NCI-H526 treated with DMSO at 0.1 percent for 48 hours (cell line): ENCODE measurements around the gene SSR2.
"Not testable (repeated sequence)": the region's sequence is repeated elsewhere in the genome, so short reads cannot be mapped to it uniquely, and the experiment has no call there.

ENCODE experiments used
- DNase-seq: peaks from one replicate; lab custom pipeline; 2025; lab: John Stamatoyannopoulos, UW

SSR2 gene

DNA sequence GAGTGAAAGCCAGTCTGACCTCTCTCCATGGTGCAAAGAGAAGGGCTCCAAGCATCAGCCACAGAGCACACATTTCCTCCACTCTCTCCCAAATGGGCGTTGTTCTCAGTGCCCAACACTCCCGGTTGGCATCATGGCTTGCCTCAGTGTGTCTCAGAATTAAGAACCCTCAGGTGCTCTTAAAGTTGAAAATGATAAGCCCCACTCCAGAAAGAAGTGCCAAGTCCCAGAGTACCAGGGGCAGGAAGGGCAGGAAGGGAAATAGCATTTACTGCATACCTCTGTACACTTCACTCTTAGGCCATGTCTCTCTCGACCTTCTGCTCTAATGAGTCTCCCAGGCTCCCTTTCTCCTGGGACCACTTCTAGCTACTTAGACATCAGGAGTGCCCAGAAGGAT, 27.2 kb downstream of the SSR2 start:
- no peak for DNase-seq

DNA sequence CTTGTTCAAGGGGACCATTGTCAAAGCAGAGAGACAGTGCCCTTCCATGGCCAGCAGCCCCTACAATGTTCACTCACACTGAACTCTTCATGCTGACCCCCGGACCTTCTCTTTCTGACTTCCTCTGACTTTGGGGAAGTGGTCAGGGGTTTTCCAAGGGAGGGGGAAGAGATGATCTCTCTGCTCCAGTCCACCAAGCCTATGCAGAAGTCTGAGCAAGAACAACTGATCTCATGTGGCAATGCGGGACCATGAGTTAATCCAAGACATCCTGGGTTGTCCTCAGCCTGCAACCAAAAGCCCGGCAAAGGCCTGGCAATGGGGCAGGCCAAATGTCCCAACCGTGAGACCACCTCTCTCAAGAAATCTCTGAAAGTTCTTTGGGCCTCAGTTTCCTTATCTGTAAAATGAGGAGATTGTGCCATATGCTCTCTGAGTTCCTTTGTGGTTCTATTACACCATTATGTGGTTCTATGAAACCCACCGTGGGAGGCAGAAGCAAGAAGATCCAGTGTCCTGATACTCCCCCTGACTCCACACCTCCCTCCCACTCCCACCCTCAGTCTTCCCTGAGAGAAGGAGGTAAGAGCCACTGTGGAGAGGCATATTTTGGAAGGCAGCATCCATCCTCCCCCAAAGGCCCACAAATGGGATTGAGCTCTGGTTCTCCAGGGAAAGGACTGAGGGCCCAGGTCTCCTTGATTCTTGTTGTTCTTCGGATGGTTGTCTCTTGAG, 30.6 kb downstream of the SSR2 start:
- no peak for DNase-seq

DNA sequence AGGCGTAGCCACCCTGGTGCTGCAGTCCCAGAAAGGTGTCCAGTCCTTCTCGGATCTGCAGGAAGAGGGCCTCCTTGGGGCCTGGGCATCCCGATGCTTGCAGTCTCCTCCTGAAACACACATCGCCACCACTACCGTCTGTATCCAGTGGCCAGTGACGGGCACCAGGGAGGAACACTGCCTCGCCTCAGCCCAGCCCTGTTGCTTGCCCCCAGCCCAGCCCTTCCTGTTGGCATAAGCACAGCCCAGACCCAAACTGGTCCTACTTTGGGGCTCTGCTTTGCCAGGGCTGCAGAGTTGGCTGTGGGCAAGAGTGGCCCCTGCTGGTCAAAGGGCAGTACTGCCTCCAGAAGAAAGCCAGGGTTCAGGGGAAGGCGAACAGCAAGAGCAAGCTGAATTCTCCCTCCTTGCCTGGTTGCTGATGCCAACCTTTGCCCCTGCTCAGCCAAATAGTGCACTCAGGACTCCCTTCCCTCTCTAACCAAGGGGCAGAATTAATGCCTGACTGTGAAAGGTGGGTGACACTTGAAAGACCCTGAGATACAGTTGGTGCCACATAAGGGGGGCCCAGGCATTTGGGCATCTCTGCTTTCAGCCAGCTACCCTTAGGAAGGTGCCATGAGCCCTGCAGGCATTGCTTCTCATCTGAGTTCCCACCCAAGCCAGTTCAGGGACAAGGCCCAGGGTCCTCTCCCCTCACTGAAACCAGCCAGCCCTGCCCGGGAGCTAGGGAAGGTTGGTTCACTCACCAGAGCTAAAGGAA, 31.3 kb downstream of the SSR2 start:
- DNase-seq: peak; percentile 62

DNA sequence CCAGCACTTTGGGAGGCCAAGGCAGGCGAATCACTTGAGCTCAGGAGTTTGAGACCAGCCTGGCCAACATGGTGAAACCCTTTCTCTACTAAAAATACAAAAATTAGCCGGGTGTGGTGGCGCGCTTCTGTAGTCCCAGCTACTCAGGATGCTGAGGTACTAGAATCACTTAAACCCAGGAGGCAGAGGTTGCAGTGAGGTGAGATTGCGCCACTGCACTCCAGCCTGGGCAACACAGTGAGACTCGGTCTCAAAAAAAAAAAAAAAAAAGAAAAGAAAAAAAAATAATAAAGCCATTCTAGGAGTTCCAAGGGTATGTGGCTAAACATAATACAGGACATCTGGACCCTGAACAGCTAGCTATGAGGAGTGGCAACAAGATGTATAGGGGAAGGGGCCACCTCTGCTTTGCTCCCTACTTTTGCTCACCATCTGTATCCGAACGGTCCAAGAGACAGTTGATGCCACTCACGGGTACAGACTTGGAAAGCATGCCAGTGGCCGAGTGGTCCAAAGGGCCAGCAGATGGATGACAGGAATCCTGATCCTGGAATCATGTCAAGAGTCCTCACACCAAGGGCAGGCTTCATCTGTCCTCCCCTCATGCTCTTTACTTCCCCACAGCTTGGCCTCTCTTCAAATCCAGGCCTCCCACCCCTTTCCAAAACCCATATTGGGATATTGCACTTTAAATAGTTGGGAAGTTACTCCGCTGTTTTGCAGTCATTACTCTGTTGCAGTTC, 35.7 kb downstream of the SSR2 start:
- not testable (repeated sequence) for DNase-seq

DNA sequence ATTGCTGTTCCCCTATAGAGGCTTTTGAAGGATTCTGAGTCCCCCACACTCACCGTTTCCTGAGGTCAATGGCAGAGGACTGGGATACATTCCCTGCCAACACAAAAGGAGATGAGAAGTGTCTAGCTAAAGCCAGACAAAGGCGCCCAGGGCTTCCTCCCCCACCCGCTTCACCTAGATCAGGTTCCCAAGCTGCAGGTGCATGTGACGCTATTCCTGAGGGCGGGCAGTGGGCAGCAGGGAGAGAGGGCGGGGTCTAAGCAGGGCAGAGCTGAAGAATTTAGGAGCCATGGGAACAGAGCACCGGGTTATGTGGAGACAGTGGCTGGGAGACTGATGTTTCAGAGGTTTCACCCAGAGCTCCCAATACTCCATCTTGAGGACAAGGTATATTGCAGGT, 36.4 kb downstream of the SSR2 start:
- peak; percentile 99 for DNase-seq

DNA sequence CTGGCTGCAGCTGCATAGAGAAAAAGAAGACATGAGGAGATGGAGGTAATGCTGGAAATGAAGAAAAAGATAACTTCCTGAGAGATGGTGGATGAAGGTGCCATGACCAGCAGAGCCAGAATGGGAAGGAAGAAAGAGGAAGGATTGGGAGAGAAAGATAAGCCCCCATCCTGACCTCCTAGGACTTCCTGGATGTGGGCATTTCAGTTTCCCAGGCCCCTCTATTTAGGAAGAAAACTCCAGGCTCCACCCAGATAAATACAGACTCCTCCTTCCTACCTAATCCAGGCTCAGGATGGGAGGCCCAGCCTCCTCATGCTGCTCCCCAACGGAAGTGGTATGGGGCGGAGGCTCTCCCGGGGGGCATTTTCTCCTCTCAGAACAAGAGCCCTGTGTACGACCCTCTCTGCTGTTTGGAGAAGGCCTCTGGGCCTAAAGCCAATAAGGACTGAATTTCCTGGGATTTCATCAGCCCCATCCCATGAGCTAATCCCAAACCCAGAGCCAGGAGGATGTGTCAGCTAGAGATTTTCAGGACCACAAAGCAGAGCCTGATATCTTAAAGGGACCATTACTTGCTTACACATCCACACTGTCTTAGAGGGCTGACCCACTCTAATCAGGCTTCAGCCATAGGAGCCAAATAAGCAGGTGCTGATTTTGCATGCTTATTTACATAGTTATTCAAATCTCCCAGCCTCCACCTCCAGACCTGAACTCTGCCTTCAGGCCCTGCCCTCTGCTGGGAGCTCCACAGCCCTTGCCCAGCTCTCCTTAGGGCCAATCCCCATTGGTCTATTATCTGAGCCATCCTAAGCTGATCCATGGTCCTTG, 37.3 kb downstream of the SSR2 start:
- DNase-seq: peak; percentile 100

DNA sequence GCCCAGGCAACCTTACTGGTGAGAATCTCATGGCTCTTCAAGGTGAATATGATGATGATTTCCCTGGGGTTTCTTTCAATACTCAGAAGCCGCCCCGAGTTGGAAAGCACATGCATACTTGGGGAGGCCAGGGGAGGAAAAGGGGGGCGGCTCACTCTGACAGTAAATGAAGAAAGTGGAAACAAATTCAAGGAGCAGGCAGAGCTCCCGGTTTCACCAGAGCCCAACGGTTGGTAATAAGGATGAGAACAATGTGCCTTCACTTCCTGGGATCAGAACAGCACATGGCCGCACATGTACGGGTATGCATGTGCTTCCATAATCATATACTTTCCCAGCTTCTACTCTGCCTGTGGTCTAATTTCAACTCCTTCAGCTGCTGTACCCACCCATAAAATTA, 38.6 kb downstream of the SSR2 start:
- no peak for DNase-seq

DNA sequence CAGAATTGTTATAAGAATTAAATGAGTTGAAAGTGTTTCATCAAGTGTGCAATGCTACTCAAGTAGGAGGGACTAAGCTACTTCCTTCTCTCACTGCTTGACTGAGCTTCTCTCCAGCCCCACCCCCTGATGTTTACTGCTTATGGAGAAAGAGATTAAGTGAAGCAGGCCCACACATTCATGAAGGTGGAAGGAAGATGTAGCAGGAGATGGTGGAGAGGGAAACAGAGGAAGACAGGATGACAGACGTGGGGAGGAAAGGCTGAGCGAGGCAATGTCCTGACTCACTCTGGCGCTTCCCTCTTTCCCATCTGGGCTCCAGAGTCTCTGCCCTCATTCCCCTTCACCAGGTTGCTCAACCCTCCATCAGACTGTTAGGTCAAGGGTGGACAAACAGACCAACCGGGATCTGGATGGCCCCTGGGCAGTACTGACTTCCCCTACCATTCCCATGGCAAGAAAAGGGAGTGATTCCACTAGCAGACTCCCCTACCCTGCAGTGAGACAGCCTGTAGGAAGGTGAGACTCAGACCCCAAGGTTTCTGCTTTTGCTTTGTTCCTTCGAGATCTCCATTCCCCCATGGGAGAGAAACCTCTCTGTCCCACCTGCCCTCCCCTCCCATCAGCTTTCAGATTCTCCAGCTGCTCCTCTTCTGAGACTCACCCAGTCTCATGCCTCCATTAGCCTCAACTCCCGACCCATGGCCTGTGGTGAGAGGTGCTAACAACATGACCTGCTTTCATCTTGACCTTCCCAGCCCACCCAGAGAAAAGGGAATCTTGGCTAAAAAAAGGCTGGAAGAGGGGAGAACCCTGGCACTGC, 39.3 kb downstream of the SSR2 start:
- DNase-seq: no peak

DNA sequence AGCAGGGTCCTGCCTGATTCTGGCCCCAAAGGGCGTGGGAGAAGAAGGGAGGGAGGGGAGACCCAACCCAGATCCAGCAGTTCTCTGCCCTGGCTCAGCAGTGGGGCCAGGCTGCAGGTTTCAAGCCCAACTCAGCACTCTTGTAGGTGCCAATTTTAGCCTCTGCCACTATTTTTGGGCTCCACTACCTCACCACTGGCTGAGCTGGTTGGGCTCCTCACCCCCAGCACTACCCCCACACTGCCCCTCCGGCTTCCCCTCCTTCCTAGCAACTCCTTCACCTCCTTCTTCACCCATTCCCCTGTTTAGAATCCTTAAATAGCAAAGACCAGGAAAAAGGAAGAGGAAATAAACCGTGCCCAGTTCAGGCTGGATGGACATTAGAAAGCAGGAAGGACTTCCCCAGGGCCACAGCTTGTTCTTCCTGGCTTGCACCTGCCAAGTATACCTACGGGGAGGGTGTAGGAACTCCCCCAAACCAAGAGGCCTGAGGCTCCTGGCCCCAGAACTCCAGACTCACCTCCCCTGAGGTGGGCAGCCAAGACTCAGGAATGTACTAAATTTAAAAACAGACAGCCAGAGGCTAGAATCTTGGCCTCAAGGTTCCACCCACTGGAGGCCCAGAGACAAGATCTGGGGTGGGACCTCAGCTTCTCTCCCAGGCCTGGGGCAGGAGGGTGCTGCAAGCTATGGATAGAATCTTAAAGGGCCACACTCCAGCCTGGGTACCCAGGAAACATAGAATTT, 41.0 kb downstream of the SSR2 start:
- no peak for DNase-seq

DNA sequence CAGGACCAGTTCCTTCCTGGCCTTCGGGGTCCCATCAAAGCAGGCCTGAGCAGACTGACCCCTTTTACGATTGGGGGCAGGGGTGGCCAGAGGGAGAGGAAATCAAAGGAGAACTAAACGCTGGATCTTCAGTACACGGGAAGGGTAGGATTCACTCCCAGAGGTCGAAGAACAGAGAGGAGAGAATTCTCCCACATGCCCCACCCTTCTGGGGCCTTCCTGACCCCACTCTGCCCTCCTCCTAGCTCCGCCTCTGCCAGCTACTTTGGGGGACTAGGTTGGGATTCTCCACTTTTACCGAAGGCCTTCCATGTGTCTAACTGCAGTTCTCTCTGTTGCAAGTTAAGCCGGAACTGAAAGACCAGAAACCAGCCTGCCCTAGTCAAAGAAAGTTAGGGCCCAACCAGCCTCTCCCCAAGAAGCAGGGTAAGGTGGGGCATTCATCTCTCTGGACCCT, 41.8 kb downstream of the SSR2 start:
- DNase-seq: no peak

DNA sequence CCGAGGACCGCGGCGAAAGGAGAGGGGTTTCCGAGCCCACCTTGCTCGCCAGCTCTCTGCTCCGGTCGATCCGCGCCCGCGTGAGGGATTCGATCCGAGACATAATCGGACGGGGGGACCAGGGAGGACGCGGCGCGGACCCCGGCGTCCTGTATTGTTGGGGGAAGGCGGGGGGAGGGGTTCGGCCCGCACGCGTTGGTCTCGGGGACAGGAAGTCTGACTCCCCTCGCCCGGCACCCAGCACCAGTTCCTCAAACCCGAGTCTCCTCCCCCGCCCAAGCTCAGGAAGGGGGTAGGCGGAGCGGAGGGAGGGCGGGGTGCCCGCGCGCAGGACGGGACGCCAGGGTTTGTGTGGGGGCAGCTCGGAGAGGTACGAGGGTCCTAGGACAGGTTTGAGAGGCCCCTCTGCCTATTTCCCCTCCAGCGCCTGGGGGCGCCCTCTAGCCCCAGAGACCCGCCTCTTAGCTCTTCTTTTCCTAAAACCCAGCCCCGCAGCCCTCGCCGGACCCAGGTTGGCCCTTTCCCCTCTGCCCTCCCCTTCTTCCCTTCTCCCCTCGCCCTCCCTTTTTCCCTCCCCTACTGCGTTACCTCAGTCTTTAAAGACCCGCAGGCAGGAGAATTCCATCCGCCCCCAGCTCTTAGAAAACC, 42.3 kb downstream of the SSR2 start, which contains the start of gene ARHGEF2:
TSS of gene ARHGEF2 (minus strand) at position 223 of the 648 bp plus-strand sequence. CDS start at position 103, 120 bp downstream.
- peak; percentile 70 for DNase-seq

DNA sequence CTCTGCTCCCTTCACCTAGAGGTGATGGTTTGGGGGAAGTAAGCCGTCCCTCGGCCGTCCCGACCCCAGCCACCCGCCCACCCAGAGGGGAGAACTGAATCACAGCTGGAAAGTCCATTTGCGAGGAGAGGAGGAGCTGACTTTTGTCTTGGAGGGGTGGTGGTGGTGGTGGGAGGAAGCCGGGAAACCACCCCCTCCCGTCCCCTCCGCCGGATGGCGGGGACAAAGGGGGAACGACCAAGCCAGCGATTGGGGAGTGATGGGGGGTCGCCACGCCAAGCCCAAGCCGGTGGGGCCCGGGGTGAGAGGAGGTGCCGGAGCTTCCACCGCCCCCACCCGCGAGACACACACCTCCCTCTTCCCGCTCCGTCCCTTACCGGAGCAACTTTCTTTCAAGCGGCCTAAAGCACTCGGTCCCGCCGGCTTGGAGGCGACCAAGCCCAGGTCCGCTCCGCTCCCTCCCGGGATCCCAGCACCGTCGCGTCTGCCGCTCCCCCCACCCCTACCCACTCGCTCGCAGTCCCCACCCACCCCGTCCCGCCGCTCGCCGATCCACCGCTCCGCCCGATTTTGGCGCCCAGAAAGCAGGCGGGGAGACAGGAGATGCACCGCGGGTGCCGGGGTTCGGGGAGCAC, 42.9 kb downstream of the SSR2 start:
- peak; percentile 32 for DNase-seq

DNA sequence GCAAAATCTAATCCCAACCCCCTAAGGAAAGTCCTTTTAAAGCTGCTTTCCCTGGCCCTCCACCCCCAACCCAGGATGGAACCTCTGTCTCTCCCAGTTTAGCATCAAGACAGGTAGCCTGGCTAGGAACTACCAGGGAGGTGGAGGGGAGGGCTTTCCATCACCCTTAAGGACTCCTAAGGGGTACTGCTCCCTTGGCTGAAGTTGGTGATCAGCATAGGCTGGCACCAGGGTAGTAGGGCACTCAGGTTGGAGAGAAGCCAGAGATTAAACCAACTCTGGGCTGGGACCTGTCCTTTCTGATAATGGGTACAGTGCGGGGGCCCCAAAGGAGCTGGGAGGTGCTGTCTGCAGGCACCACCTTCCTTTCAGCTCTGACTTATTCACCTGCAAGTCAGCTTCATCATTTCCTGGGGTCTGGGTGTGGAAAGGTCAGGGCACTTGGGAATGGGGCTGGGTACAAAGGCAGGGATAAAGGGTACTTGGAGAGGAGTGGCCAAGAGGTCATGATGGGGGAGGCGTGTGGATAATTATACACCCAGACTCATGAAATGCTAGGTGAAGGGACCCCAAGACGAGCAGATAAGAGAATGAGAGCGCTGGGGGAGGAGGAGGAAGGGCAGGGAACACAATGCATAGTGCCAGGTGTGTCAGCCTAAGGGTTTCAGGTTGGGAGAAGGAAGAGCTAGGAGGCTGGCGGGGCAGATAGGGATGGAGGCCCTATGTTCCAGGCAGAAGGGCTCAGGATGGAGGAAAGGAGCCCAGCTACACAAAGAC, 43.6 kb downstream of the SSR2 start:
- DNase-seq: peak; percentile 42

DNA sequence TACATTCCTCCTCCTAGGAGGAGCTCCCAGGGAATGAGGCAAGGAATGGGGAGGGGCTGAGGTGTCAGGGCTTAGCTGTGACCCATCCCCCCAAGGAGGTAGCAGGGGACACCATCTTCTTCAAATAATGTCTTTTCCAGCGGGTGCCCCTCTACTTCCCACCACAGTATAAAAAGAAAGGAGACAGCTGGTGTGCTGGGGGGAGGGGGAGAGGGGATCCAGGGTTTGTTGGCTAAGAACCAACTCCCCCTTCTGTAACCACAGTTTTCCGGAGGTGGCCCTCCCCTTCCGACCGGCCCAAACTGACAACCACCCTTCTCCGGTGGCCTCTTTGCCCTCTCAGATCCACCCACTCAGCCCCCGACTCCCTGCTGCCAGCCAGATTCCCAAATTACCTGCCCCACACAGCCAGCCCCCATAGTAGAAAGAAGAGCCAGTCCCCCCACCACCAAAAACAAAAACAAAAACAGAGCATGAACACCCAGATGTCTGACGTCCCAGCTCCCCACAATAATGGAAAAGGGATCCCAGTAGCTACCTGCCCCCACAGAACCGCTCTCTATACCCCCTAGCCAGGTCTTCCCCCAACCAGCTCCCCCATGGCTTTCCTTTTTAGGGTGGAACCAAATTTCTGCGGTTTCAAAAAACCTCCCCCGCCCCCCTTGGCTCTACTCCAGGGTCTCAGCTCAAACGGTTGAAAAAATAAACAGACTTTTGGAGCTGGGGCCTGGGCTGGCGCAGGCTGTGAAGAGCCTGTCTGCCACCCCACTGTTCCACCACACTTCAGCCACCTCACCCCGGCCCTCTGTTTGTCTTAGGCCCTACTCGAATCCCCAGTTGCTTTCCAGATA, 44.5 kb downstream of the SSR2 start:
- no peak for DNase-seq

DNA sequence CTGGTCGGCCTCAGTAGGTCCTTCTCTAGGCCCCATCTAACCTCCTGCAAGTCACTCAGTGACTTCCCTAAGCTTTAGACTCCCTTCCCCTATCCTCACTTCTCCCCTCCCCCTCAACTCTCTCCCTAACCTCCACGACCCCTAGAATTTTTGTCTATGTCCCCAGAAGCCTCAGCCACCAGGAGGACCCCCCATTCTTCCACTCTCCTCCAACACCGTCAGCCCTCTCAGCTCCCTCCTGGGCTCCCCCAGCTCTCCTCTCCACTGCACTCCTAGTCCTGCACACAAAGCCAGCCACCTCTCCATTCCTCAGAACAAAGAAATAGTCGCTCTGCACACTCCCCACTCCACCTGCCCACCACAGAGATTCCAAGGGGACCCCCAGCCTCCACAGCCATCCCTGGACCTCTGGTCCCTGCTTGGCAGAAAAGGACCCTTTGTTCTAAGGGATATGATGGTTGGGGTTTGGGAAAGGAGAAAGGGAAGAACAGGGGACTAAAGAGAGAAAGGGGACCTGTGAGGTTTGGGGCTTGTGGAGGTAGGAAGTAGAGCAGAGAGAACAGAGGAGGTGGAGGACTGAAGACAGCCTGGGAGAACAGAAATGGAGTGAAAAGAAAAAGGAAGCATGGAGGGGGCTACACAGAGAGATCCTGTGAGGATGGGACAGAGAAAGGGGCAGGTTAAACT, 45.2 kb downstream of the SSR2 start:
- no peak for DNase-seq

DNA sequence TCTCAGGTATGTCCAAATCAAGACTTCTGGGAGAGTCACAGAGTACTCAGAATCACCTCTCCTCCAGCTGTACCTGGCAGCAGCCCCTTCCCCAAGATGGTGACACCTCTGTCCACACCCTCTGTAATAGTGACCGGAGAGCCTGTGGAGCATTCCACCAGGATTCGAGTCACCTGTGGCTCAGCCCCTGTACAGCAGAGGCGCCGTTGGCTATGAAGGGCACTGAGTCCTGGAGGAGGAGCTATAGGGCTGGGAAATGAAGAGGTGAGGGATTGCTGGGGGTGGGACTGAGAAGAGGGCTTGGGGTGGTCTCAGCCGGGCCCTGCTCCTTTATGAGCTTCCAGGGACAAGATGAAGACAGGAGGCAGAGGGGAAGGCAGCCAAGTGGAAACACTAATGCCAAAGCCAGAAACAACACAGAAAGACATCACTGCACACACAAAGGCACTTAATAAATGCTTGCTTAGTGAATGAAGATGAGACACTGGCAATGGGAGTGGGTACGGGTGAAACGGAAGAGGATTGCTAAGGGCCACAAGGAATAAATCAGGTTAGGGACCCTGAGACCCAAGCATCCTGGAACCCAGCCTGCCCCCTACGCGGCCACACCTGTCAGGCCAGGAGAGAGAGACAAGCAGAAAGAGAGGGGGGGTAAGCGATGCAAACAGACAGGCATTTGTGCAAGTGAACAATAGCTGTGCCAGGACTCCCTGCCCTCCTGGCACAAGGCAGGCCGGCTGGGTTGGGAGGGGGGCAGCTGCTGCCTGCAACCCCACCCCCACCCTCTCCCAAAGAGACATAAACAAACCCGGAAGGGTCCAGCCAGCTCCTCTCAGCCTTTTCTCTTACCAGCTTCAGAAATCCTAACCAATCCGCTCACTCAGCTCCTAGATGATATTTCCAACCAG, 46.3 kb downstream of the SSR2 start:
- DNase-seq: no peak
